ENCODE measurements around the gene PHACTR1. TPM values are rescaled to one million over a fixed set of nuclear protein-coding genes. Genes with fewer than 3 reads are reported as not detected.

PHACTR1 gene
- total and polyA plus RNA-seq, 7 donors: 0.60 to 7.5 (median 3.7) TPM

- Histone ChIP-seq H3K27me3 (no peaks in the 10 kb centered on the region), H3K4me3 (no peak overlapping the region), H3K36me3 (no peaks in the 10 kb centered on the region), H3K27ac (no peak overlapping the region), H3K4me1 (no peaks in the 10 kb centered on the region), H3K9me3 (no peaks in the 10 kb centered on the region)
- TF ChIP-seq POLR2A (IDR thresholded peaks at IDR 0.05) (no peak), CTCF (IDR thresholded peaks at IDR 0.05) (no peak), POLR2AphosphoS5 (IDR thresholded peaks at IDR 0.05) (no peak), EP300 (IDR thresholded peaks at IDR 0.05) (no peak)
- WGBS, 2 donors: 62 to 71% methylated on average over 10 of the region's 10 CpGs
- no peak for DNase-seq
- intact Hi-C loops (cut with DNase I): no loop called here
Observed at GRCh38 chr6:12845224-12846004, 128.8 kb downstream of the PHACTR1 start.

- WGBS, 2 donors: 77 to 82% methylated on average over 13 of the region's 13 CpGs
- Histone ChIP-seq H3K27ac (no peak overlapping the region), H3K36me3 (no peaks in the 10 kb centered on the region), H3K27me3 (no peaks in the 10 kb centered on the region), H3K4me3 (no peak overlapping the region), H3K9me3 (no peaks in the 10 kb centered on the region), H3K4me1 (no peaks in the 10 kb centered on the region)
- TF ChIP-seq EP300 (IDR thresholded peaks at IDR 0.05) (no peak), POLR2A (IDR thresholded peaks at IDR 0.05) (no peak), CTCF (IDR thresholded peaks at IDR 0.05) (no peak), POLR2AphosphoS5 (IDR thresholded peaks at IDR 0.05) (no peak)
- no peak for DNase-seq
- intact Hi-C loops (cut with DNase I): no loop called here
Observed at GRCh38 chr6:12848964-12849808, 132.6 kb downstream of the PHACTR1 start.

GRCh38 chr6:12849809-12850198, 133.2 kb downstream of the PHACTR1 start:
- Histone ChIP-seq H3K27me3 (no peaks in the 10 kb centered on the region), H3K4me1 (no peaks in the 10 kb centered on the region), H3K4me3 (no peak overlapping the region), H3K9me3 (no peaks in the 10 kb centered on the region), H3K36me3 (no peaks in the 10 kb centered on the region), H3K27ac (no peak overlapping the region)
- 76 to 85% methylated on average over 1 of the region's 1 CpG for WGBS, 2 donors
- intact Hi-C loops (cut with DNase I): no loop called here
- DNase-seq: no peak
- TF ChIP-seq EP300 (IDR thresholded peaks at IDR 0.05) (no peak), POLR2AphosphoS5 (IDR thresholded peaks at IDR 0.05) (no peak), CTCF (IDR thresholded peaks at IDR 0.05) (no peak), POLR2A (IDR thresholded peaks at IDR 0.05) (no peak)

GRCh38 chr6:12851123-12851695, 134.6 kb downstream of the PHACTR1 start:
- no peak for DNase-seq
- H3K27ac ChIP-seq: no peak overlapping the region
- no peak overlapping the region for H3K4me3 ChIP-seq
- intact Hi-C loops (cut with DNase I): no loop called here
- H3K4me1 ChIP-seq: no peaks in the 10 kb centered on the region
- H3K36me3 ChIP-seq: no peaks in the 10 kb centered on the region
- WGBS, 2 donors: 73 to 83% methylated on average over 6 of the region's 6 CpGs
- no peaks in the 10 kb centered on the region for H3K9me3 ChIP-seq
- TF ChIP-seq POLR2A (IDR thresholded peaks at IDR 0.05) (no peak), POLR2AphosphoS5 (IDR thresholded peaks at IDR 0.05) (no peak), CTCF (IDR thresholded peaks at IDR 0.05) (no peak), EP300 (IDR thresholded peaks at IDR 0.05) (no peak)
- no peaks in the 10 kb centered on the region for H3K27me3 ChIP-seq
